H9 (cell line): ENCODE data around the gene PCNX3. TPM values are rescaled to one million over a fixed set of nuclear protein-coding genes. Genes with fewer than 3 reads are reported as not detected.
A peak's percentile ranks its signal among the peaks of the same experiment; 100 is the strongest.

Source experiments
- DNase-seq: peaks from one replicate; pipeline ENCODE4 v3.0.0-alpha.2; 2017
- H2AFZ ChIP-seq: one replicate; pipeline ENCODE4 v1.6.1; 2013; ENCODE audit warnings: mild to moderate bottlenecking, low read length, control low read depth, moderate library complexity
- H2AK5ac ChIP-seq: 2 replicates; pipeline ENCODE4 v1.6.1; 2013; ENCODE audit warnings: low read length, control low read depth, mixed read lengths; ENCODE audit not compliant: insufficient read length
- H2BK120ac ChIP-seq: one replicate; pipeline ENCODE4 v1.6.1; 2013; ENCODE audit warnings: low read depth, mild to moderate bottlenecking, low read length, control low read depth, inconsistent platforms; ENCODE audit not compliant: poor library complexity, severe bottlenecking
- H2BK12ac ChIP-seq: 2 replicates; pipeline ENCODE4 v1.6.1; 2013; ENCODE audit warnings: low read length, control low read depth, mixed read lengths, low read depth; ENCODE audit not compliant: insufficient read length
- H2BK15ac ChIP-seq: 2 replicates; pipeline ENCODE4 v1.6.1; 2013; ENCODE audit warnings: low read depth, low read length, control low read depth
- H2BK20ac ChIP-seq: one replicate; pipeline ENCODE4 v1.6.1; 2013; ENCODE audit warnings: low read depth, mild to moderate bottlenecking, low read length, control low read depth, inconsistent platforms; ENCODE audit not compliant: poor library complexity, severe bottlenecking
- H2BK5ac ChIP-seq: 2 replicates; pipeline ENCODE4 v1.6.1; 2013; ENCODE audit warnings: low read length, control low read depth, mixed read lengths; ENCODE audit not compliant: insufficient read length
- H3K14ac ChIP-seq: 2 replicates; pipeline ENCODE4 v1.6.1; 2013; ENCODE audit warnings: low read length, control low read depth; ENCODE audit not compliant: insufficient read depth
- H3K18ac ChIP-seq: 2 replicates; pipeline ENCODE4 v1.6.1; 2013; ENCODE audit warnings: low read depth, mild to moderate bottlenecking, mixed read lengths, low read length, control low read depth; ENCODE audit not compliant: insufficient read length
- H3K23ac ChIP-seq: 2 replicates; pipeline ENCODE4 v1.6.1; 2013; ENCODE audit warnings: low read length, control low read depth, mixed read lengths, low read depth; ENCODE audit not compliant: insufficient read length
- H3K23me2 ChIP-seq: 2 replicates; pipeline ENCODE4 v1.6.1; 2013; ENCODE audit warnings: low read depth, mild to moderate bottlenecking, mixed read lengths, low read length, control low read depth; ENCODE audit not compliant: insufficient read length, poor library complexity, severe bottlenecking
- H3K27ac ChIP-seq: 2 replicates; pipeline ENCODE4 v1.5.1; 2013; ENCODE audit warnings: low read length, control low read depth, mixed read lengths, low read depth; ENCODE audit not compliant: insufficient read length
- H3K27me3 ChIP-seq: 2 replicates; pipeline ENCODE4 v1.6.1; 2013; ENCODE audit warnings: low read length, control low read depth, inconsistent platforms; ENCODE audit not compliant: insufficient read depth
- H3K4ac ChIP-seq: 2 replicates; pipeline ENCODE4 v1.6.1; 2013; ENCODE audit warnings: low read depth, mild to moderate bottlenecking, control low read depth, inconsistent platforms, low read length, moderate library complexity
- H3K4me1 ChIP-seq: 2 replicates; pipeline ENCODE4 v1.6.1; 2013; ENCODE audit warnings: low read length, control low read depth, inconsistent platforms; ENCODE audit not compliant: insufficient read depth
- H3K4me2 ChIP-seq: 2 replicates; pipeline ENCODE4 v1.6.1; 2013; ENCODE audit warnings: low read length, control low read depth, mixed read lengths; ENCODE audit not compliant: insufficient read length, insufficient read depth
- H3K56ac ChIP-seq: 2 replicates; pipeline ENCODE4 v1.6.1; 2013; ENCODE audit warnings: low read depth, mild to moderate bottlenecking, mixed read lengths, low read length, control low read depth; ENCODE audit not compliant: insufficient read length
- H3K79me1 ChIP-seq: 2 replicates; pipeline ENCODE4 v1.6.1; 2013; ENCODE audit warnings: low read depth, mild to moderate bottlenecking, moderate library complexity, low read length, control low read depth, inconsistent platforms; ENCODE audit not compliant: insufficient read depth, poor library complexity, severe bottlenecking
- H3K79me2 ChIP-seq: 2 replicates; pipeline ENCODE4 v1.6.1; 2013; ENCODE audit warnings: low read length, control low read depth, inconsistent platforms; ENCODE audit not compliant: insufficient read depth
- H3K9ac ChIP-seq: 2 replicates; pipeline ENCODE4 v1.6.1; 2013; ENCODE audit warnings: low read length, control low read depth, mixed read lengths; ENCODE audit not compliant: insufficient read length; ENCODE audit errors: extremely low read depth
- H3K9me3 ChIP-seq: one replicate; pipeline ENCODE4 v1.6.1; 2013; ENCODE audit warnings: low read depth, low read length, inconsistent platforms; ENCODE audit not compliant: control insufficient read depth
- H3T11ph ChIP-seq: one replicate; pipeline ENCODE4 v1.6.1; 2013; ENCODE audit warnings: mild to moderate bottlenecking, low read length, control low read depth, inconsistent platforms
- H4K20me1 ChIP-seq: one replicate; pipeline ENCODE4 v1.6.1; 2013; ENCODE audit not compliant: control insufficient read depth, insufficient read length, insufficient read depth
- H4K5ac ChIP-seq: 2 replicates; pipeline ENCODE4 v1.6.1; 2013; ENCODE audit warnings: low read depth, mild to moderate bottlenecking, mixed read lengths, low read length, control low read depth; ENCODE audit not compliant: insufficient read length
- H4K8ac ChIP-seq: replicated peaks from 2 replicates; pipeline ENCODE4 v1.6.1; 2013; ENCODE audit warnings: low read length, control low read depth, mixed read lengths, low read depth; ENCODE audit not compliant: insufficient read length
- H4K91ac ChIP-seq: 2 replicates; pipeline ENCODE4 v1.6.1; 2013; ENCODE audit warnings: low read depth, mild to moderate bottlenecking, moderate library complexity, mixed read lengths, low read length, control low read depth; ENCODE audit not compliant: insufficient read length
- H3K27ac Mint-ChIP-seq, 3 experiments: 2 replicates in 2 of 3; 3 replicates in 1 of 3; pipeline ENCODE4 v1.8.0; 2020 to 2021; ENCODE audit warnings: mixed read lengths in 3 of 3, mild to moderate bottlenecking in 1 of 3, moderate library complexity in 1 of 3
- H3K27me3 Mint-ChIP-seq: 2 replicates; pipeline ENCODE4 v1.8.0; 2021; ENCODE audit warnings: low read depth, mild to moderate bottlenecking, moderate library complexity, mixed read lengths
- H3K36me3 Mint-ChIP-seq, 3 experiments: 2 replicates in 2 of 3; 3 replicates in 1 of 3; pipeline ENCODE4 v1.8.0; 2020 to 2021; ENCODE audit warnings: low read depth in 3 of 3, mixed read lengths in 3 of 3; ENCODE audit not compliant: insufficient read depth in 1 of 3
- H3K4me1 Mint-ChIP-seq, 2 experiments: 2 replicates each; pipeline ENCODE4 v1.8.0; 2020; ENCODE audit warnings: mixed read lengths in 2 of 2
- H3K4me3 Mint-ChIP-seq, 2 experiments: 2 replicates in 1 of 2; 3 replicates in 1 of 2; pipeline ENCODE4 v1.8.0; 2020 to 2021; ENCODE audit warnings: mild to moderate bottlenecking in 2 of 2, mixed read lengths in 2 of 2, moderate library complexity in 1 of 2
- H3K9me3 Mint-ChIP-seq, 2 experiments: 2 replicates in 1 of 2; 3 replicates in 1 of 2; pipeline ENCODE4 v1.8.0; 2020; ENCODE audit warnings: mild to moderate bottlenecking in 2 of 2, mixed read lengths in 2 of 2, moderate library complexity in 1 of 2
- CTCF ChIP-seq: fragments of 200-600 bp; sonication (generic); conservative IDR thresholded peaks from 3 replicates; pipeline ENCODE4 v1.8.0; 2021; ENCODE audit warnings: antibody characterized with exemption, mild to moderate bottlenecking
- WGBS: extraction: QIAGEN DNeasy Blood & Tissue Kit; methylation state at CpG from one replicate; pipeline ENCODE4 v1.1.7; 2013; ENCODE audit warnings: missing lambda C conversion rate, low lambda C conversion rate, mixed read lengths; ENCODE audit not compliant: insufficient read length; ENCODE audit errors: extremely low coverage; 5-methylcytosine and 5-hydroxymethylcytosine counted together
- total RNA-seq: library from RNA; stranded (reverse); gene quantifications from 2 replicates; pipeline ENCODE4 v1.2.1, GENCODE V29; 2021

The PCNX3 gene
- total RNA-seq, 1 experiment from 2014 or later, result 50.5 TPM

DNA sequence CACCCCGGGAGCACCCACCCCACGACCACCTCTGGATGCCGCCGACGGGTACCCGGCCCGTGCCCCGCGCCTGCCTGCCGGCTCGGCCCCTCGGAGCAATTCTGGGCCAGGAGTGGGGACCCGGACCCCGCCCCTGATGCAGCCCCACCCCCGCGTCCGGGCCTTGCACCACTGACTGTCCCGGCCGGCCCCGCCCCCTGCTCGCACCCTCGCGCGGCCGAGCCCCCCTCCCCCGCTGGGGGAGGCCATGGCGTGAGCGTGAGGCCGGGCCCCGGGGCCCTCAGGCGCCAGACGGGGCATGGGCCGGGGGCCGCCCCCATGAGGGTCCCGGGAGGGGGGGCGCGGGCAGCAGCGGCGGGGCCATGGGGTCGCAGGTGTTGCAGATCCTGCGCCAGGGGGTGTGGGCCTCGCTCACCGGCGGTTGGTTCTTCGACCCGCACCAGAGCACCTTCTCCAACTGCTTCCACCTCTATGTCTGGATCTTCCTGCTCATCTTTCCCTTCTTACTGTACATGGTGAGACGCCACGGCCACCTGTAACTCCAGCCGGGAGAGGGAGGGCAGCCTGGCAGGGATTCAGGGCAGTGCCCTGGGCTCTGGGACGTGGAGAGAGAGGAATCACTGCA is 486 bp downstream of the PCNX3 start:
- DNase-seq, result no peak

More for the DNA sequence above, 486 bp downstream of the PCNX3 start:
- no peak overlapping the region for H4K8ac ChIP-seq
- H2AFZ ChIP-seq, result no peak overlapping the region
- peaks cover 18% of the 10 kb centered on the region for H3K23me2 ChIP-seq
- H2AK5ac ChIP-seq, result no peak overlapping the region
- peak overlapping the region; percentile 94 to 97 for H3K4me3 Mint-ChIP-seq
- no peak overlapping the region for H2BK5ac ChIP-seq
- H3K23ac ChIP-seq, result no peak overlapping the region
- no peaks in the 10 kb centered on the region for H3K9me3 Mint-ChIP-seq
- H3K4me1 Mint-ChIP-seq, result peaks cover 17 to 24% of the 10 kb centered on the region in 2 experiments
- no peak overlapping the region for H2BK15ac ChIP-seq
- H3K14ac ChIP-seq, result no peak overlapping the region; the same call in 1 of the 2 replicates
- WGBS, result no CpG with 5 or more reads among the region's 50 CpGs
- H3K4me2 ChIP-seq, result peak overlapping the region; percentile 82
- peaks cover 7% of the 10 kb centered on the region; the same call in 1 of the 2 replicates for H3K79me2 ChIP-seq
- no peak overlapping the region for H2BK120ac ChIP-seq
- H4K91ac ChIP-seq, result no peak overlapping the region
- H3K18ac ChIP-seq, result no peak overlapping the region
- H2BK12ac ChIP-seq, result no peak overlapping the region
- no peak overlapping the region for H2BK20ac ChIP-seq
- H3K27me3 ChIP-seq, result no peaks in the 10 kb centered on the region
- no peaks in the 10 kb centered on the region for H4K20me1 ChIP-seq
- no peak overlapping the region for H3K56ac ChIP-seq
- peaks cover 3% of the 10 kb centered on the region for H3K79me1 ChIP-seq
- H3K36me3 Mint-ChIP-seq, result peaks cover 18 to 43% (median 37%) of the 10 kb centered on the region in 3 experiments; a peak in 6 of 7 replicates
- H3K4ac ChIP-seq, result no peak overlapping the region
- peak overlapping the region; percentile 45 for H3K9ac ChIP-seq
- TF ChIP-seq CTCF, result no peak
- no peak overlapping the region for H3T11ph ChIP-seq
- no peaks in the 10 kb centered on the region for H3K9me3 ChIP-seq
- H3K27ac Mint-ChIP-seq, result peak overlapping the region; percentile 68 to 96 (median 92); a peak in 5 of 7 replicates
- no peak overlapping the region for H3K27ac ChIP-seq
- peaks cover 3% of the 10 kb centered on the region for H3K27me3 Mint-ChIP-seq
- H3K4me1 ChIP-seq, result no peaks in the 10 kb centered on the region; the same call in none of the 2 replicates
- H4K5ac ChIP-seq, result no peak overlapping the region
